H9 (cell line): ENCODE data around the gene IL20RB. TPM values are rescaled to one million over a fixed set of nuclear protein-coding genes. Genes with fewer than 3 reads are reported as not detected.

ENCODE experiments used
- DNase-seq: peaks from one replicate; pipeline ENCODE4 v3.0.0-alpha.2; 2017
- H2AFZ ChIP-seq: one replicate; pipeline ENCODE4 v1.6.1; 2013; ENCODE audit warnings: mild to moderate bottlenecking, low read length, control low read depth, moderate library complexity
- H2AK5ac ChIP-seq: 2 replicates; pipeline ENCODE4 v1.6.1; 2013; ENCODE audit warnings: low read length, control low read depth, mixed read lengths; ENCODE audit not compliant: insufficient read length
- H2BK120ac ChIP-seq: one replicate; pipeline ENCODE4 v1.6.1; 2013; ENCODE audit warnings: low read depth, mild to moderate bottlenecking, low read length, control low read depth, inconsistent platforms; ENCODE audit not compliant: poor library complexity, severe bottlenecking
- H2BK12ac ChIP-seq: 2 replicates; pipeline ENCODE4 v1.6.1; 2013; ENCODE audit warnings: low read length, control low read depth, mixed read lengths, low read depth; ENCODE audit not compliant: insufficient read length
- H2BK15ac ChIP-seq: 2 replicates; pipeline ENCODE4 v1.6.1; 2013; ENCODE audit warnings: low read depth, low read length, control low read depth
- H2BK20ac ChIP-seq: one replicate; pipeline ENCODE4 v1.6.1; 2013; ENCODE audit warnings: low read depth, mild to moderate bottlenecking, low read length, control low read depth, inconsistent platforms; ENCODE audit not compliant: poor library complexity, severe bottlenecking
- H2BK5ac ChIP-seq: 2 replicates; pipeline ENCODE4 v1.6.1; 2013; ENCODE audit warnings: low read length, control low read depth, mixed read lengths; ENCODE audit not compliant: insufficient read length
- H3K14ac ChIP-seq: 2 replicates; pipeline ENCODE4 v1.6.1; 2013; ENCODE audit warnings: low read length, control low read depth; ENCODE audit not compliant: insufficient read depth
- H3K18ac ChIP-seq: 2 replicates; pipeline ENCODE4 v1.6.1; 2013; ENCODE audit warnings: low read depth, mild to moderate bottlenecking, mixed read lengths, low read length, control low read depth; ENCODE audit not compliant: insufficient read length
- H3K23ac ChIP-seq: 2 replicates; pipeline ENCODE4 v1.6.1; 2013; ENCODE audit warnings: low read length, control low read depth, mixed read lengths, low read depth; ENCODE audit not compliant: insufficient read length
- H3K23me2 ChIP-seq: 2 replicates; pipeline ENCODE4 v1.6.1; 2013; ENCODE audit warnings: low read depth, mild to moderate bottlenecking, mixed read lengths, low read length, control low read depth; ENCODE audit not compliant: insufficient read length, poor library complexity, severe bottlenecking
- H3K27ac ChIP-seq: 2 replicates; pipeline ENCODE4 v1.5.1; 2013; ENCODE audit warnings: low read length, control low read depth, mixed read lengths, low read depth; ENCODE audit not compliant: insufficient read length
- H3K27me3 ChIP-seq: 2 replicates; pipeline ENCODE4 v1.6.1; 2013; ENCODE audit warnings: low read length, control low read depth, inconsistent platforms; ENCODE audit not compliant: insufficient read depth
- H3K4ac ChIP-seq: 2 replicates; pipeline ENCODE4 v1.6.1; 2013; ENCODE audit warnings: low read depth, mild to moderate bottlenecking, control low read depth, inconsistent platforms, low read length, moderate library complexity
- H3K4me1 ChIP-seq: 2 replicates; pipeline ENCODE4 v1.6.1; 2013; ENCODE audit warnings: low read length, control low read depth, inconsistent platforms; ENCODE audit not compliant: insufficient read depth
- H3K4me2 ChIP-seq: 2 replicates; pipeline ENCODE4 v1.6.1; 2013; ENCODE audit warnings: low read length, control low read depth, mixed read lengths; ENCODE audit not compliant: insufficient read length, insufficient read depth
- H3K56ac ChIP-seq: 2 replicates; pipeline ENCODE4 v1.6.1; 2013; ENCODE audit warnings: low read depth, mild to moderate bottlenecking, mixed read lengths, low read length, control low read depth; ENCODE audit not compliant: insufficient read length
- H3K79me1 ChIP-seq: 2 replicates; pipeline ENCODE4 v1.6.1; 2013; ENCODE audit warnings: low read depth, mild to moderate bottlenecking, moderate library complexity, low read length, control low read depth, inconsistent platforms; ENCODE audit not compliant: insufficient read depth, poor library complexity, severe bottlenecking
- H3K79me2 ChIP-seq: 2 replicates; pipeline ENCODE4 v1.6.1; 2013; ENCODE audit warnings: low read length, control low read depth, inconsistent platforms; ENCODE audit not compliant: insufficient read depth
- H3K9ac ChIP-seq: 2 replicates; pipeline ENCODE4 v1.6.1; 2013; ENCODE audit warnings: low read length, control low read depth, mixed read lengths; ENCODE audit not compliant: insufficient read length; ENCODE audit errors: extremely low read depth
- H3K9me3 ChIP-seq: one replicate; pipeline ENCODE4 v1.6.1; 2013; ENCODE audit warnings: low read depth, low read length, inconsistent platforms; ENCODE audit not compliant: control insufficient read depth
- H3T11ph ChIP-seq: one replicate; pipeline ENCODE4 v1.6.1; 2013; ENCODE audit warnings: mild to moderate bottlenecking, low read length, control low read depth, inconsistent platforms
- H4K20me1 ChIP-seq: one replicate; pipeline ENCODE4 v1.6.1; 2013; ENCODE audit not compliant: control insufficient read depth, insufficient read length, insufficient read depth
- H4K5ac ChIP-seq: 2 replicates; pipeline ENCODE4 v1.6.1; 2013; ENCODE audit warnings: low read depth, mild to moderate bottlenecking, mixed read lengths, low read length, control low read depth; ENCODE audit not compliant: insufficient read length
- H4K8ac ChIP-seq: replicated peaks from 2 replicates; pipeline ENCODE4 v1.6.1; 2013; ENCODE audit warnings: low read length, control low read depth, mixed read lengths, low read depth; ENCODE audit not compliant: insufficient read length
- H4K91ac ChIP-seq: 2 replicates; pipeline ENCODE4 v1.6.1; 2013; ENCODE audit warnings: low read depth, mild to moderate bottlenecking, moderate library complexity, mixed read lengths, low read length, control low read depth; ENCODE audit not compliant: insufficient read length
- H3K27ac Mint-ChIP-seq, 3 experiments: 2 replicates in 2 of 3; 3 replicates in 1 of 3; pipeline ENCODE4 v1.8.0; 2020 to 2021; ENCODE audit warnings: mixed read lengths in 3 of 3, mild to moderate bottlenecking in 1 of 3, moderate library complexity in 1 of 3
- H3K27me3 Mint-ChIP-seq: 2 replicates; pipeline ENCODE4 v1.8.0; 2021; ENCODE audit warnings: low read depth, mild to moderate bottlenecking, moderate library complexity, mixed read lengths
- H3K36me3 Mint-ChIP-seq, 3 experiments: 2 replicates in 2 of 3; 3 replicates in 1 of 3; pipeline ENCODE4 v1.8.0; 2020 to 2021; ENCODE audit warnings: low read depth in 3 of 3, mixed read lengths in 3 of 3; ENCODE audit not compliant: insufficient read depth in 1 of 3
- H3K4me1 Mint-ChIP-seq, 2 experiments: 2 replicates each; pipeline ENCODE4 v1.8.0; 2020; ENCODE audit warnings: mixed read lengths in 2 of 2
- H3K4me3 Mint-ChIP-seq, 2 experiments: 2 replicates in 1 of 2; 3 replicates in 1 of 2; pipeline ENCODE4 v1.8.0; 2020 to 2021; ENCODE audit warnings: mild to moderate bottlenecking in 2 of 2, mixed read lengths in 2 of 2, moderate library complexity in 1 of 2
- H3K9me3 Mint-ChIP-seq, 2 experiments: 2 replicates in 1 of 2; 3 replicates in 1 of 2; pipeline ENCODE4 v1.8.0; 2020; ENCODE audit warnings: mild to moderate bottlenecking in 2 of 2, mixed read lengths in 2 of 2, moderate library complexity in 1 of 2
- CTCF ChIP-seq: fragments of 200-600 bp; sonication (generic); conservative IDR thresholded peaks from 3 replicates; pipeline ENCODE4 v1.8.0; 2021; ENCODE audit warnings: antibody characterized with exemption, mild to moderate bottlenecking
- WGBS: extraction: QIAGEN DNeasy Blood & Tissue Kit; methylation state at CpG from one replicate; pipeline ENCODE4 v1.1.7; 2013; ENCODE audit warnings: missing lambda C conversion rate, low lambda C conversion rate, mixed read lengths; ENCODE audit not compliant: insufficient read length; ENCODE audit errors: extremely low coverage; 5-methylcytosine and 5-hydroxymethylcytosine counted together
- total RNA-seq: library from RNA; stranded (reverse); gene quantifications from 2 replicates; pipeline ENCODE4 v1.2.1, GENCODE V29; 2021

IL20RB gene
- total RNA-seq, 1 experiment from 2014 or later, result 1.5 TPM

GRCh38 chr3:136982520-136983138 is 24.8 kb downstream of the IL20RB start:
- no peak overlapping the region for H4K91ac ChIP-seq
- H3K79me2 ChIP-seq, result no peaks in the 10 kb centered on the region
- peaks cover 6 to 8% of the 10 kb centered on the region in 2 experiments; a peak in 4 of 5 replicates for H3K9me3 Mint-ChIP-seq
- peak overlapping the region in 1 of 3 experiments; percentile 46; a peak in 1 of 7 replicates for H3K27ac Mint-ChIP-seq
- H4K20me1 ChIP-seq, result no peaks in the 10 kb centered on the region
- H3K4me2 ChIP-seq, result no peak overlapping the region
- H3T11ph ChIP-seq, result no peak overlapping the region
- H3K23me2 ChIP-seq, result no peaks in the 10 kb centered on the region
- H3K56ac ChIP-seq, result no peak overlapping the region
- H3K4me1 ChIP-seq, result no peaks in the 10 kb centered on the region; the same call in 1 of the 2 replicates
- peaks cover 7% of the 10 kb centered on the region for H3K9me3 ChIP-seq
- H2BK5ac ChIP-seq, result no peak overlapping the region
- no peak overlapping the region for H2AFZ ChIP-seq
- no peaks in the 10 kb centered on the region for H3K27me3 Mint-ChIP-seq
- no peak for DNase-seq
- H3K9ac ChIP-seq, result no peak overlapping the region
- no peak overlapping the region for H2BK120ac ChIP-seq
- H3K4me3 Mint-ChIP-seq, result no peak overlapping the region
- H2BK15ac ChIP-seq, result no peak overlapping the region
- no peak overlapping the region for H3K4ac ChIP-seq
- H4K5ac ChIP-seq, result no peak overlapping the region
- H2BK12ac ChIP-seq, result no peak overlapping the region
- no peak overlapping the region for H3K14ac ChIP-seq
- no peak overlapping the region for H3K18ac ChIP-seq
- H4K8ac ChIP-seq, result no peak overlapping the region
- TF ChIP-seq CTCF, result no peak
- H3K27ac ChIP-seq, result no peak overlapping the region
- peaks cover 6 to 12% (median 10%) of the 10 kb centered on the region in 3 experiments for H3K36me3 Mint-ChIP-seq
- H3K23ac ChIP-seq, result no peak overlapping the region
- 0 out of 4 replicates have a peak, but pooled peaks cover 2 to 4% of the 10 kb centered on the region in 2 experiments for H3K4me1 Mint-ChIP-seq
- H2BK20ac ChIP-seq, result no peak overlapping the region
- no peaks in the 10 kb centered on the region for H3K79me1 ChIP-seq
- H2AK5ac ChIP-seq, result no peak overlapping the region
- WGBS, result no CpG with 5 or more reads among the region's 4 CpGs
- H3K27me3 ChIP-seq, result no peaks in the 10 kb centered on the region
